Heart left ventricle (tissue), 16 donors: ENCODE results near the gene TRPM1. TPM values are rescaled to one million over a fixed set of nuclear protein-coding genes. Genes with fewer than 3 reads are reported as not detected.

Experiments
- ATAC-seq, 4 donors: fragments of 200-7000 bp; cut with Tn5 transposase; one replicate each; pipeline ENCODE4 v1.9.1; 2020 to 2022; ENCODE audit warnings: moderate library complexity in 4 of 4, mild to moderate bottlenecking in 3 of 4, moderate number of reproducible peaks in 1 of 4
- DNase-seq, 5 donors: peaks; one replicate each; pipeline ENCODE4 v3.0.0-alpha.2; 2020
- H3K27ac ChIP-seq, 12 donors: fragments of 200-600 bp; sonication (generic) in 4 of 12; one replicate each; pipeline versions ENCODE4 v1.5.0 to v1.8.0; 2016 to 2022; ENCODE audit warnings: mild to moderate bottlenecking in 2 of 12
- H3K27me3 ChIP-seq, 9 donors: fragments of 200-600 bp; sonication (generic) in 2 of 9; one replicate each; pipeline versions ENCODE4 v1.5.1 to v1.8.0; 2016 to 2022; ENCODE audit warnings: mild to moderate bottlenecking in 3 of 9
- H3K36me3 ChIP-seq, 9 donors: fragments of 200-600 bp; sonication (generic) in 2 of 9; one replicate each; pipeline versions ENCODE4 v1.5.0 to v1.8.0; 2018 to 2022; ENCODE audit warnings: mild to moderate bottlenecking in 2 of 9
- H3K4me1 ChIP-seq, 12 donors: fragments of 200-600 bp; sonication (generic) in 4 of 12; one replicate each; pipeline versions ENCODE4 v1.5.0 to v1.8.0; 2016 to 2022; ENCODE audit warnings: mild to moderate bottlenecking in 3 of 12
- H3K4me3 ChIP-seq, 12 donors: fragments of 200-600 bp; sonication (generic) in 4 of 12; one replicate each; pipeline versions ENCODE4 v1.5.0 to v1.8.0; 2017 to 2022; ENCODE audit warnings: mild to moderate bottlenecking in 9 of 12, moderate library complexity in 4 of 12
- H3K9me3 ChIP-seq, 12 donors: fragments of 200-600 bp; sonication (generic) in 4 of 12; one replicate each; pipeline versions ENCODE4 v1.5.0 to v1.8.0; 2016 to 2022; ENCODE audit warnings: mild to moderate bottlenecking in 1 of 12
- POLR2A ChIP-seq, 2 donors: fragments of 450-650 bp; IDR thresholded peaks; one replicate each; pipeline ENCODE4 v1.6.1; 2017; ENCODE audit warnings: antibody characterized with exemption in 2 of 2, mild to moderate bottlenecking in 2 of 2, moderate library complexity in 2 of 2
- WGBS, 4 donors: extraction: QIAGEN DNeasy Blood & Tissue Kit in 2 of 4; methylation state at CpG; one replicate each; pipeline versions ENCODE4 v1.1.5 to v1.1.7; 2013 to 2018; 5-methylcytosine and 5-hydroxymethylcytosine counted together
- intact Hi-C, 10 donors: fragments of 100-400 bp; cut with DNase I; formaldehyde crosslinking; loops; one replicate each; pipeline versions ENCODE4 v1.11.1 to v1.14.2; 2022
- polyA plus RNA-seq, 2 donors: library from polyadenylated mRNA; stranded (reverse); fragments of 200-250 nt; gene quantifications; one replicate each; pipeline ENCODE4 v1.2.3, GENCODE V29; 2013
- total RNA-seq, 9 donors: library from RNA; depleted of rRNA in 2 of 9; stranded (reverse); fragments of >200 nt in 2 of 9; fragmentation: NEBNext Ultra II Directional in 3 of 9; extraction: Animal tissue kit (Norgen Biotek cat#: 25700) in 3 of 9; gene quantifications; one replicate each; pipeline versions ENCODE4 v1.1.0 to v1.2.4, GENCODE V29; 2016 to 2023
- TF ChIP-seq, protein P1 (sequence below), 12 donors: fragments of 200-600 bp; sonication (generic) in 4 of 12; IDR thresholded peaks; one replicate each; pipeline versions ENCODE4 v1.5.0 to v1.8.0; 2018 to 2022; ENCODE audit warnings: antibody characterized with exemption in 12 of 12, mild to moderate bottlenecking in 5 of 12
- donor health status: ischemic (EF 13 %, LVEDD 7.1; RV severe dilation, severe dysfunction).
- donor health status: healthy with polysubstance abuse.
- donor health status: DM: no; HTN: yes; CAD: no.
- donor health status: DM: no; HTN: no; CAD: no.
- donor health status: ischemic (EF 25% LVEDD 6.9; RV normal size, moderate dysfunction).
- donor health status: ischemic (EF 25% LVEDD 5.7; RV mildly dilated, moderate dysfunction).
- donor health status: healthy.
- donor health status: DM: yes; HTN: yes; CAD: no.
- donor health status: ischemic (EF 35%, LVEDD 5.7; RV mildly dilated, moderate dysfunction).
- donor health status: nonischemic (EF 11% LVEDD 7.7; RV severe dilation, severe dysfunction).
- donor health status: DM: yes; HTN: yes; CAD: no.
- donor health status: PGD.
- donor health status: ischemic (EF 29% LVEDD 5.4; RV normal size, mild dysfunction).
- donor health status: nonischemic (EF 23%, LVEDD 6.1; RV moderate dilation, normal function).

The TRPM1 gene
- total and polyA plus RNA-seq, 11 donors, result 0.25 TPM; not detected in 10

DNA sequence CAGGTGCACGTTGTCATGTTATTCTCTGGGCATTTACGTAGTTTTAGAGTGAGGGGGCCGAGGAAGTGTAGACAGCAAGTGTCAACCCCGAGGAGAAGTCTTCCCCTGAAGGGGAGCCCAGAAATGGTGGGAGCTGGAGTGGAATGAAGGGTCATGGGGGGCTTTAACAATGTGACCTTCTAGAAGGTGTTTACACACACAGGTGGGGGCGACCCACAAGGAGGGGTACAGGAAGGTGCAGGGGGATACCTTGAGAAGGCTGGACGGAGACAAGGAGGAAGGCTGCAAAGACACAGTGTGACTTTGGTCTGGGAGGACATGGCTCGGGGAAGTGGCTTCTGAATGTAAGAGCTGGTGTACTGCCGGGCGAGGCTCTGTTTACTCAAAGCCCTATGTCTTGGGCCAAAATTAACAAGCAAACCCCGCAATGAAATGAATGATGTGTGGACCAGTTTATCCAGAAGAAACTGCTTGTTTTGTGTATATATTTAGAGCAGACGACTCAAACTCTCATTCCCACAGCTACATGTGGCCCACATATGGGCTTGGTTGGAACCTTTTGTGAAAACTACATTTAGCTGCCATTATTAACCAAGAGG lies 18.7 kb downstream of the TRPM1 start:
- DNase-seq (no peak), ATAC-seq (no peak)
- no peaks in the 10 kb centered on the region for H3K9me3 ChIP-seq
- no peaks in the 10 kb centered on the region for H3K36me3 ChIP-seq
- no peak overlapping the region for H3K27ac ChIP-seq
- peaks cover 0 to 7% (median 0%) of the 10 kb centered on the region in 9 donors for H3K27me3 ChIP-seq
- 85 to 90% (median 87%) methylated on average over 11 of the region's 11 CpGs for WGBS, 4 donors
- intact Hi-C loops, result loop anchor here in 1 of 10 donors (5.0 kb wide), 1 partner anchor 91 kb away; the partner anchor contains the start of gene MTMR10
- H3K4me3 ChIP-seq, result no peak overlapping the region
- TF ChIP-seq, protein P1, sequence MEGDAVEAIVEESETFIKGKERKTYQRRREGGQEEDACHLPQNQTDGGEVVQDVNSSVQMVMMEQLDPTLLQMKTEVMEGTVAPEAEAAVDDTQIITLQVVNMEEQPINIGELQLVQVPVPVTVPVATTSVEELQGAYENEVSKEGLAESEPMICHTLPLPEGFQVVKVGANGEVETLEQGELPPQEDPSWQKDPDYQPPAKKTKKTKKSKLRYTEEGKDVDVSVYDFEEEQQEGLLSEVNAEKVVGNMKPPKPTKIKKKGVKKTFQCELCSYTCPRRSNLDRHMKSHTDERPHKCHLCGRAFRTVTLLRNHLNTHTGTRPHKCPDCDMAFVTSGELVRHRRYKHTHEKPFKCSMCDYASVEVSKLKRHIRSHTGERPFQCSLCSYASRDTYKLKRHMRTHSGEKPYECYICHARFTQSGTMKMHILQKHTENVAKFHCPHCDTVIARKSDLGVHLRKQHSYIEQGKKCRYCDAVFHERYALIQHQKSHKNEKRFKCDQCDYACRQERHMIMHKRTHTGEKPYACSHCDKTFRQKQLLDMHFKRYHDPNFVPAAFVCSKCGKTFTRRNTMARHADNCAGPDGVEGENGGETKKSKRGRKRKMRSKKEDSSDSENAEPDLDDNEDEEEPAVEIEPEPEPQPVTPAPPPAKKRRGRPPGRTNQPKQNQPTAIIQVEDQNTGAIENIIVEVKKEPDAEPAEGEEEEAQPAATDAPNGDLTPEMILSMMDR (IDR thresholded peaks at IDR 0.05), result no peak
- TF ChIP-seq POLR2A (IDR thresholded peaks at IDR 0.05), result no peak
- peaks cover 0 to 16% (median 0%) of the 10 kb centered on the region in 12 donors for H3K4me1 ChIP-seq

DNA sequence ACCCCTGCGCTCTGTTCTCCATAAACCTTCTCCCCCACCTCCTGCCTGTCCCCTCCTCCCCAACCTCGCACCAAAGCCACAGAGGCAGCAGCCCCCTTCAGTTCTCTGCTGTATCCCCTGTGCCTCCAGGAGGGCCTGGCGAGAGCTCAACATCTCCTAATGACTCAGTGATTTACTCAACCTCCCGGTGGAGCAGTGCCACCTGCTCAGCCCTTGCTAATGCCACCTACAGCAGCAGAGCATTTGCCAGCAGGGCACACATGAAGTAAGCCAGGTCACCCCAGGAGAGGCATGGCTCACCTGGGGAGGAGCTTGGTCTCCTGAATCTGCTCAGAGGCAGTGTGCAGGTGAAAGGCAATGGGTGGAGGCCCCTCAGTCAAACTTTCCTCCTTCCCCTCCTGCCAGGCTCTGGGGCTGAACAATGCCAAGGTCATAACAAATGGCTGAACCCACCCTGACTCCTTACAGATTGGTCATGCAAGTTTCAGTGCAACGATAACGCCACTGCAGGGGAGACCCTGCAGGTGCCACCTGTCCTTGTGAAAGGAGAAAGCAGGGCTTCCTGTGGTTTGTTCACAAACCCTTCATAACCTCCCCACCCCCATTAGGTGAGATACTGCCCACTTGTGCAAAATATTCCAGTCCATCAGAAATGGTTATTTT lies 19.8 kb downstream of the TRPM1 start:
- Histone ChIP-seq H3K4me3 (no peak overlapping the region), H3K27ac (no peak overlapping the region), H3K9me3 (no peaks in the 10 kb centered on the region), H3K27me3 (peaks cover 0 to 7% (median 0%) of the 10 kb centered on the region in 9 donors), H3K4me1 (peaks cover 0 to 16% (median 0%) of the 10 kb centered on the region in 12 donors), H3K36me3 (no peaks in the 10 kb centered on the region)
- 80 to 91% (median 86%) methylated on average over 6 of the region's 6 CpGs for WGBS, 4 donors
- no peak for DNase-seq
- intact Hi-C loops, result loop anchor here in 1 of 10 donors (5.0 kb wide), 1 partner anchor 89 kb away; the partner anchor contains the start of gene MTMR10
- ATAC-seq, result no peak
- TF ChIP-seq POLR2A (IDR thresholded peaks at IDR 0.05), result no peak
- TF ChIP-seq, protein P1 (IDR thresholded peaks at IDR 0.05), result no peak

DNA sequence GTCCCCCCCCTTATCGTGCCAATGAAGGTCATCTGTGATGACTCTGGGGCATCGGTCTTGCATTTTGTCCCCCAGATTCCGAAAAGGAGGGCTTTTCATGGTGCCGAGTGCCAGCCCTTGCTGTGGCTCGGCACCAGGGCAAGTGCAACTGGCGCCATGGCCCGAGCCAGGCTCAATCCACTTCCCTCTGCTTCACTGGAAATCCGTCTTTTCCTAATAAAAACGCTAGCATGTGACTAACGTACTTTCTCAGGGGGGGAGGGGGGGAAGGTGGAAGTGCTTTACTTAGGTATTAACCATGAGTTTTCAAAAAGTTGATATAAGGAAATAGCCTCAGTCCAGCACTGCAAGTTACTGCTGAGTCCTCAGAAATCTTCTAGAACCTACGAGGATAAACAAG lies 20.5 kb downstream of the TRPM1 start:
- 60 to 71% (median 63%) methylated on average over 11 of the region's 11 CpGs for WGBS, 4 donors
- peaks cover 0 to 16% (median 0%) of the 10 kb centered on the region in 12 donors for H3K4me1 ChIP-seq
- H3K4me3 ChIP-seq, result peak overlapping the region in 7 of 12 donors; percentile 23 to 48 (median 36)
- H3K27me3 ChIP-seq, result peaks cover 0 to 7% (median 0%) of the 10 kb centered on the region in 9 donors
- TF ChIP-seq POLR2A (IDR thresholded peaks at IDR 0.05), result no peak
- TF ChIP-seq, protein P1 (IDR thresholded peaks at IDR 0.05), result no peak
- no peak overlapping the region for H3K27ac ChIP-seq
- intact Hi-C loops, result loop anchor here in 1 of 10 donors (5.0 kb wide), 1 partner anchor 89 kb away; the partner anchor contains the start of gene MTMR10
- H3K9me3 ChIP-seq, result no peaks in the 10 kb centered on the region
- no peaks in the 10 kb centered on the region for H3K36me3 ChIP-seq
- ATAC-seq (no peak), DNase-seq (no peak)

DNA sequence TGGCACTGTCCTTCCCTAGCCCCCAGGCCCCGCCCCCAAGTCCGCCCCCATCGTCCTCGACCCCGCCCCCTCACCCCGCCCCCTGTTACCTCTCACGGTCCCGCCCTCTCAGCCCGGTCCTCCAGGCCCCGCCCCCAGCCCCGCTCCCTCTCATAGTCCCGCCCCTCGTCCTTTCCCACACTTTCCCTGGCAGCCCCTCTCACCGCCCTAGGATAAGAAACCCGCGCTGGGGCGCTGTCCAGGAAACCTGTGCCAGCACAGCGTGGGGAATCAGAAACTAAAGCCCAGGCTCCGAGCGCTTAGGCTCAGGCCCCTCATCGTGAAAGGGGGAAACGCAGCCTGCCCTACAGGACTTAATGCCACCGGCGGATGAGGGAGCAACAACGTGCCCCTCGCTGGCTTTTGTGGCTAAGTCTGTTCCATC lies 20.9 kb downstream of the TRPM1 start:
- intact Hi-C loops, result loop anchor here in 1 of 10 donors (5.0 kb wide), 1 partner anchor 88 kb away; the partner anchor contains the start of gene MTMR10

More for the DNA sequence above, 20.9 kb downstream of the TRPM1 start:
- Histone ChIP-seq H3K4me1 (peaks cover 0 to 16% (median 0%) of the 10 kb centered on the region in 12 donors), H3K27ac (no peak overlapping the region), H3K4me3 (peak overlapping the region in 8 of 12 donors; percentile 23 to 48 (median 33)), H3K36me3 (no peaks in the 10 kb centered on the region), H3K27me3 (peaks cover 0 to 7% (median 0%) of the 10 kb centered on the region in 9 donors), H3K9me3 (no peaks in the 10 kb centered on the region)
- DNase-seq (peak; percentile 27 to 84 (median 39)), ATAC-seq (peak in 3 of 4 donors; percentile 67 to 81 (median 75))
- no peak for TF ChIP-seq POLR2A (IDR thresholded peaks at IDR 0.05)
- TF ChIP-seq, protein P1 (IDR thresholded peaks at IDR 0.05), result no peak
- 18 to 43% (median 19%) methylated on average over 18 to 26 of the region's 26 CpGs for WGBS, 4 donors
